GM18505 (cell line): ENCODE data around the gene TIGAR.
A peak's percentile ranks its signal among the peaks of the same experiment; 100 is the strongest.

ENCODE experiments used
- ATAC-seq: cut with Tn5 transposase; IDR thresholded peaks from one replicate; pipeline ENCODE4 v1.9.1; 2021; ENCODE audit not compliant: unreplicated experiment
- POLR2A ChIP-seq: IDR thresholded peaks from 4 replicates; pipeline ENCODE4 v1.6.1; 2011; ENCODE audit warnings: borderline replicate concordance; ENCODE audit not compliant: insufficient read depth, insufficient read length; ENCODE audit errors: extremely low read depth

TIGAR gene

DNA sequence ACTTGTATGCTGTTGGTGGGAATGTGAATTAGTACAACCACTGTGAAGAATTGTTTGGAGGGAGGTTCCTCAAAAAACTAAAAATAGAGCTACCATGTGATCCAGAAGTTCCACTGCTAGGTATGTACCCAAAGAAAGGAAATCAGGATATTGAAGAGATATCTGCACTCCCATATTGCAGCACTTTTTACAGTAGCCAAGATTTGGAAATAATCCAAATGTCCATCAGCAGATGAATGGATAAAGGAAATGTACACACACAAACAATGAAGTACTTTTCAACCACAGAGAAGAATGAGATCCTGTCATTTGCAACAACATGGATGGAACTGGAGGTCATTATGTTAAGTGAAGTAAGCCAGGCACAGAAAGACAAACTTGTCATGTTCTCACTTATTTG, 25.9 kb downstream of the TIGAR start:
- no peak for TF ChIP-seq POLR2A
- ATAC-seq: no peak

DNA sequence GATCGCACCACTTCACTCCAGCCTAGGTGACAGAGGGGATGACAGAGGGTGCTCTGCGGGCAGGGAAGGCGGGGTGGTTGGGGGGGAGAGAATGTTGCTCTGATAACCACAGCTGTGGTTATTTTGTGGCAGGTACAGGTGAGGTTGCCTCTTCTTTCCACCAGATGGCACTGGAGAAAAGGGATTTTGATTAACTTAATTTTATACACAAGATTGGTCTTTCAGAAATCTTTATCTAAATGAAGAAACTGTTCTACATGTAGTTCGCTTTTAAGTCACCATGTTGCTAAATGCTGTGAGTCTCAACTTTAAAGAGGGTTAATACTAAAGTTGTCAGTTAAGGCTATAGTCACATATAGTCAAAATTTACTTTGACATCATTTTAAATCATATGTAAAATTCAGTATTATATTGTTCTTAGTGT, 32.8 kb downstream of the TIGAR start:
- TF ChIP-seq POLR2A: no peak
- no peak for ATAC-seq

DNA sequence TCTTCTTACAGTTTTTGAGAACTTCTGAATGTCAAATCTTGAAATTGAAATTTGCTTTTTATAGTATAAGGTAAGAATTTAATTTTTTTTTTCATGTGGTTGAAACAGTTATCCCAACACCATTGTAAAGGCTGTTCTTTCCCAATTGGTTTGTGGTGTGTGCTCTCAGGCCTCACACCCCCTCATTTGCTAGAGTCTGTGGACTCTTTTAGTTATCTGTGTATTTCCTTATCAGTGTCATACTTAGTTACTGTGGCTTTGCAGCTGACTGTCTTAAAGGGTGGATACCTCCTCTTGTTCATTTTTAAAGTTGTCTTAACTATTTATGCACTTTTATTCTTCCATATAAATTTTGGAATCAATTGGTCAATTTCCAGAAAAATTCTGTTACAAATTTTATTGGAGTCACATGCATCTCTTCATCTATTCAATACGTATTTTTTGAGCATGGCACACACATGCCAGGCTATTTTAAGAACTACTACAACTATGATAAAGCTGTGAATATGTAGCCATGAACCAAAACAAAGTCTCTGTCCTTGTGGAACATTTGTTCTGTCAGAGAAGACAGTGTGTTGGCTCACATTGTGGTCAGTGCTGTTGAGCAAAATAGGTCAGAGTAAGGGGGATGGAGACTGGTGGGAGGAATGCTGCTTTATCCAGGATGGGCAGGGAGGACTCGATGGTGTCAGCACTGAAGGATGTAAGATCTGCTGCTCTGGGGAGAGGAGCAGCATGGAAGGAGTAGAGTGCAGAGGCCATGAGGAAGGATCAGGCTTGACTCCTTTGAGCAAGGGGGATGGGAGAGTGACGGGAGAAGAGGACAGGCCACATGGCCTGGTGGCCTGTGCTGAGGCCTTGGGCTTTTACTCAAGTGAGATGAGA, 34.4 kb downstream of the TIGAR start:
- ATAC-seq: no peak

DNA sequence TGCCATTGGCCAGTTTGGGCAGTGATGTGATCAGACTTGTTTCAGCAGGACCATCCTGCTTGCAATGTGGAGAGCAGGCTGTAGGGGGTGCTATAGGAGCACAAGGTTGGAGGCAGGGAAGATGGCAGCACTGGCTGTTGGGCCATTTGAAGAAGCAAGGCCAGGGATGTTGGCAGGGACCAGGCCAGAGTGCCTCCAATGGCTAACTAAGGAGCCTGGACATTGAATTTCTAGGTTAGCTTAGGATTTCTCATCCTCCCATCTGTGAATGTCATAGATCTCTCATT, 35.0 kb downstream of the TIGAR start:
- peak; percentile 14 for TF ChIP-seq POLR2A
- no peak for ATAC-seq

More for the DNA sequence above, 34.4 kb downstream of the TIGAR start:
- no peak for TF ChIP-seq POLR2A

DNA sequence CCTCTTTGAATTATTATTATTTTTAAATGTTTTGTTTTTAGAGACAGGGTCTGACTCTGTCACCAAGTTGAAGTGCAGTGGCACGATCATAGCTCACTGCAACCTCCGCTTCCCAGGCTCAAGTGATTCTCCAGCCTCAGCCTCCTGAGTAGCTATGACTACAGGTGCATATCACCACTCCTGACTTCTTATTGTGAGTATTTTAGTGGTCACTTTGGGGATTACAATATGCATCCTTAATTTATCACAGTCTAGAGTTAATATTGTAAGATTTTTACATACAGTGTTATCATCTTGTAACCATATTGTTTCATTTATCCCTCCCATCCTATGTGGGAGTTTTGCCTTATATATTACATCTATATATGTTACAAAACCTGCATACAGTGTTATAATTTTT, 45.1 kb downstream of the TIGAR start:
- ATAC-seq: no peak
- TF ChIP-seq POLR2A: no peak

DNA sequence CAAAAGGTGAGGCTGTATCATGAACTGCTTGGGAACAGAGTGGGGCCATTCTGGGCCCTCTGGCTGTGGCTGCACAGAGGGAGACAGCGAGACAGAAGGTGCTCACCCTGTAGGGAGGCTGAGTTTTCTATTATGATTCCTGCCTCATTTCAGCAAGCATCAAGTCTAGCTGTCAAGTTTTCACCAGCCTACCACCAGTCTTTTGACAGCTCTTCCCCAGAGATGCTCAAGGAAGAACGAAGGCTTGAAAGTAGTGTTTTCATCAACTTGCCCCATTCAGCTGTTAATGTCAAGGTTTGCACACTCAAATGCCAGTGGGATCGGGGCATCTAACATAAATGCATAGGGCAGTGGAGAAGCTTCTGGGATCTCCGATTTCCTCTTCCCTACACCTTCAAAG, 48.5 kb downstream of the TIGAR start:
- TF ChIP-seq POLR2A: no peak
- no peak for ATAC-seq

DNA sequence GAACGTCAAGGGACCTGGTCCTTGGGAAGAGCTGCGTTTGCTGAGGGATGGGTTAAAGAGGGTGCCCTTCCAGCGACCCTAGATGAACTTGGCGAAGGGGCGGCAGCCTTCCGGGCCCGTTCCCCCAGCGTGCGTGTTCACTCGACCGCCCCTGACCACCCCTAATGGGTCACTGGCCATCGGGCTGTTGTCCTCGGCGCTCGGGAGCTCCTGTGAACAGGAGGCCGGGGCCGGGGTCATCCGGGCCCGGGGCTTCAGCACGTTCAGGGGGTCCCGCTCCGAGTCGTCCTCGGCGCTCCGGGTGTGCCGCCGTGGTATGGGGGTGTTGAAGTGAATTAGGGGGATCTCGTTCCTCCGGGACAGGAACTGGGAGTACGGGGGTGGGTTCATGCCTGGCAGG, 49.3 kb downstream of the TIGAR start:
- no peak for TF ChIP-seq POLR2A
- ATAC-seq: no peak

DNA sequence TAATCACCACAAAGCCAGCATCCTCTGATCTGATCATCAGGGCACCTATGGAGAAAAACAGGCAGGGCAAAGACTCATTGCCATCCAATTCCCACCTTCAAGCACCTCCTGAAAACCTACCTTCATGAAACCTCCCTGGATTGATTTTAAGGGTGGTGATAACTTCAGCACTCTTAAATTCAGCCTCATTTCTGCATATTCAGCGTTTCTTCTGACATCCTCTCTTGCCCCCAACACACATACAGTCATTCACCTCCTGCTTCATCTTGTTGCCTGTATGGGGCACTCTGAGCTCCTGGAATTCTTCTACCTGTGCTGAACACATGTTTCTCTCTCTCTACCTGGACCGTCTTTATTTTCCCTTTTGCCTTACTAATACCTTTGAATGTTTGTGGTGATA, 51.6 kb downstream of the TIGAR start:
- no peak for ATAC-seq
- no peak for TF ChIP-seq POLR2A

DNA sequence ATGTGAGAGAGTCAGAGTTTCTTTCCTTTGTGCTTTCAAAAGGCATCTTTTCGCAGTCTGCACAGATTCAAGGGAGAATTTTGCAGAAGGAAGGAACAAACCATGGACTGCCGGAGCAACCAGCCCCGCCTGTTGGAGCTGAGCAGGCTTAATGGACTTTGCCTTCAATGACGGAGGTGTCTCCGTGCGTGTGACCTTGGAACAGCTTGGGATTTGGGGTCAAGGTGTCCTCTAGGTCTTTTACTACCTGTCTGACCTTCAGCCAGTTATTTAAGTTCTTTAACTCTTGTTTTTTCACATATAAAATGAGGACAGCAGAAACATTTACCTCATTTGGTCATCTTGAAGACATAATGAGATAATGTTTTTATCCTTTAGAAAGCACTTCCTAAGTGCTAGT, 54.4 kb downstream of the TIGAR start:
- ATAC-seq: no peak
- TF ChIP-seq POLR2A: no peak

DNA sequence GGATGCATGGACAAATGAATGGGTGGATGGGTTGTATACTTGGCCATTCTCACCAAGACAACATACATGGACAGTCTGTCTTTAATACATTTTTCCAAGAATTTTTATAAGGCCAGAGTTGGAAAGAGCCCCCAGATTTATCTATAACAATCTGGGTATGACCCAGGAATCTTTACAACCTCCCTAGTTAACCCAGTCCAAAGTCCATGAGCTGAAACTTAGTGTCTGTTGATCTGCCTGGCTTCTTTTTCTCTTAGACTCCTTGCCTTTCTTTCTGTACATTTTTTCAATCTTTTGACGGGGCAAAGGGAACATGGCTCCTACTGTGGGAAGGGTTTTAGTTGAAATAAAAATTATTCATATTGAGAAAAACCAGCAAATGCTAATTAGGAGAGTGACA, 57.8 kb downstream of the TIGAR start:
- no peak for ATAC-seq

DNA sequence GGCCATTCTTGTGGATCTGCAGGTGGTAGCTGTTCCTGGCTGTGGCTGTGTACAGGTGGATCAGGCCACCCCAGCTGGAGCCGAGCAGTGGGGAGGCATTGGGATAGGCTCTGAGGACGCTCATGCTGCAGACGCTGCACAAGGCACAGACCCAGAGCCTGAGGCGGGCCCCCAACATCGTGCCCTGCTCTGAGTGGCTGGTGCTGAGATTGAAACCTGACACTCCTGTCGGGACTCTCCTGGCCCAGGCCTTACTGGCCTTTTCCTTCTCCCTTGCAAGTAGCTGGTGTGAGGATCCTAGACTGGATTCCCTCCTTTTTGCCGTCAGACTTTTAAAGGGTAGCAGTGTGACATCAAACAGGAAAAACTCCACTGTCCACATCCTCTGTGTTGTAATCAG, 58.4 kb downstream of the TIGAR start, which contains the start of gene FGF23:
Gene FGF23, minus strand, starts transcription at position 308 of the 400 bp plus-strand sequence. Its CDS starts 130 bp downstream, at position 178.
- no peak for TF ChIP-seq POLR2A
- no peak for ATAC-seq

More for the DNA sequence above, 57.8 kb downstream of the TIGAR start:
- no peak for TF ChIP-seq POLR2A

DNA sequence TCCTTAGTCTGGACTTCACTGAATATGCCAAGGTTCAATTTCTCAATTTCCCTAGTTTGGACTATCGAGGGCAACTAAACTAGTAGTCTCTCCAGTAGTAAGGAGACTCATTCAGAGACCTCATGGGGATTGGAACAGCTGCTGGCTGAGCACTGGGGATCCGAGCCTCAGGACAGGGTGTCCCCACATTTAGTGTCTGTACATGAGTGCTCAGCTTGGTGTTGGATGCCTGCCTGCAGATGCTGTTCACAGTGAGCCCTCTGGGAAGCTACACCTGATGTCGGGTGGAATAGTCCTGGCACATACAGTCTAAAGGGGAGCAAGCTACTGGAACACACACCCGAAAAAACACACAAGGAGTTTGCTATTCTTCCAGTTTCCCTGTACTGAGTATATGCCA, 59.3 kb downstream of the TIGAR start:
- no peak for TF ChIP-seq POLR2A
- ATAC-seq: no peak

DNA sequence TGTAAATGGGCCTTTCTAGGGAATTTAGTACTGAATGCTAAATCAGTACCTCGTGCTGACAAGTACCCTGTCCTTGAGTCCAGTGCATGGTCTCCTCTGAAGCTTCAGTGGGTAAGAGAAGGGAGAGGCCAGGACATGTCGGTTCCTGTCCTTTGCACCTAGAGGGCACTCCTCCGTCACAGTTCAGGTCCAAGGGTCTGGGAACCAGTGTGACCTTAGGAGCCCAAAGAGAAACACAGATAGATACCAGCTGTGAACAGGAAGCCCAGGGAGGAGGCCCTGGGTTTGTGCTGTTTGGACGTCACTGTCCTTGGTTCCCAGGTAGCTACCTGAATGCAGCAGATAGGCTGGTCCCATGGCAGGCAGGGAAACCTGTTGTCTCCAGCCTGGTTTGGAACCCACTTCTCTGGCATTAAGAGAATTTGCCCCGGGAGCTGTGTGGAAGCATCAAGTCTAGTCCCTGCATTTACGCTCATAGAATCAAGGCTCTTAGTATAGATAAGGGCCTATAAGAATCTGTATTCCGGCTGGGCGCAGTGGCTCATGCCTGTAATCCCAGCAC, 62.4 kb downstream of the TIGAR start:
- ATAC-seq: no peak
- no peak for TF ChIP-seq POLR2A

DNA sequence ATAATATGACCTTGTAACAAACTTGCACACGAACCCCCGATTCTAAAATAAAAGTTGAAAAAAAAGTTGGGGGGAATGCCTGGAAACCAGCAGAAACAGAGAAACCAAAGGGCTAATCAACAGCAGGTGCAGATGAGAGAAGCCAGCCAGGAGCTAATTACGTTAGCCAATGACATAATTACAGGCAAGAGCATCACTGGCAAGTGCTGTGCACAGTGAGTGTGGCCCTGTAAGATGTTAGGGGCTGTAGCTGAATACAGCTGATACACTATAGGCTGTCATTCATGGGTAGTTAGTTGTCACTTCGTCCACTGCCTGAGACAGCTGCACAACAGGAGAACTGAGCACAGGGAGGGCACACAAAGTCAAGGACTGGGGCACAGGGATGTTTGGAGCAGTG, 65.8 kb downstream of the TIGAR start:
- ATAC-seq: no peak
- TF ChIP-seq POLR2A: no peak
